Activated naive CD4-positive, alpha-beta T cell treated with anti-CD3 and anti-CD28 coated beads, Interleukin-2, amount 50 U/mL, for 16 hours (primary cell): ENCODE data around the gene TCERG1L.
"Not testable (repeated sequence)": the region's sequence is repeated elsewhere in the genome, so short reads cannot be mapped to it uniquely, and the experiment has no call there.

Experiments
- DNase-seq: peaks from one replicate; pipeline ENCODE4 v3.0.0-alpha.2; 2020

TCERG1L gene

GRCh38 chr10:131142517-131143380 is 168.8 kb downstream of the TCERG1L start:
- DNase-seq: no peak

- no peak for DNase-seq
These were observed 169.6 kb downstream of the TCERG1L start for GRCh38 chr10:131141645-131142516.

- DNase-seq: no peak
These were observed 170.3 kb downstream of the TCERG1L start for GRCh38 chr10:131141207-131141606.

- no peak for DNase-seq
These were observed 170.9 kb downstream of the TCERG1L start for GRCh38 chr10:131140606-131141005.

- DNase-seq: no peak
These were observed 174.3 kb downstream of the TCERG1L start for GRCh38 chr10:131137223-131137622.

- not testable (repeated sequence) for DNase-seq
These were observed 175.2 kb downstream of the TCERG1L start for GRCh38 chr10:131136336-131136735.

- no peak for DNase-seq
These were observed 175.8 kb downstream of the TCERG1L start for GRCh38 chr10:131135716-131136115.

GRCh38 chr10:131134651-131135050 is 176.9 kb downstream of the TCERG1L start:
- DNase-seq: no peak

GRCh38 chr10:131134001-131134576 is 177.4 kb downstream of the TCERG1L start:
- no peak for DNase-seq

GRCh38 chr10:131132681-131133080 is 178.8 kb downstream of the TCERG1L start:
- DNase-seq: no peak

- DNase-seq: no peak
These were observed 179.6 kb downstream of the TCERG1L start for GRCh38 chr10:131131726-131132591.

GRCh38 chr10:131130025-131130424 is 181.5 kb downstream of the TCERG1L start:
- no peak for DNase-seq

GRCh38 chr10:131129544-131129943 is 182.0 kb downstream of the TCERG1L start:
- no peak for DNase-seq

GRCh38 chr10:131128731-131129130 is 182.8 kb downstream of the TCERG1L start:
- no peak for DNase-seq

GRCh38 chr10:131127610-131128009 is 183.9 kb downstream of the TCERG1L start:
- no peak for DNase-seq

- DNase-seq: no peak
These were observed 184.4 kb downstream of the TCERG1L start for GRCh38 chr10:131127138-131127589.

GRCh38 chr10:131126321-131127137 is 185.0 kb downstream of the TCERG1L start:
- DNase-seq: no peak

GRCh38 chr10:131125511-131126225 is 185.9 kb downstream of the TCERG1L start:
- DNase-seq: no peak

GRCh38 chr10:131124945-131125344 is 186.6 kb downstream of the TCERG1L start:
- DNase-seq: no peak

GRCh38 chr10:131123496-131123895 is 188.0 kb downstream of the TCERG1L start:
- DNase-seq: no peak
